SU-DHL-6 (cell line): ENCODE measurements around the gene ZNF182.

Experiments
- H2AFZ ChIP-seq: fragments of 200-600 bp; sonication (generic); 2 replicates; pipeline ENCODE4 v1.6.1; 2014; ENCODE audit warnings: low read depth, mild to moderate bottlenecking, moderate library complexity, mixed read lengths, antibody characterized with exemption, low read length; ENCODE audit not compliant: severe bottlenecking
- H3F3A ChIP-seq: fragments of 200-600 bp; shearing (Covaris generic); 2 replicates; pipeline ENCODE4 v1.6.0; 2016; ENCODE audit warnings: antibody characterized with exemption, mild to moderate bottlenecking; ENCODE audit not compliant: insufficient read depth
- H3K27ac ChIP-seq: fragments of 200-600 bp; sonication (generic); 2 replicates; pipeline ENCODE4 v1.5.1; 2016; ENCODE audit warnings: low read depth, mild to moderate bottlenecking, low read length, moderate library complexity, mixed read lengths
- H3K27me3 ChIP-seq: fragments of 200-600 bp; sonication (generic), shearing (Covaris generic); 2 replicates; pipeline ENCODE4 v1.6.0; 2014; ENCODE audit warnings: mild to moderate bottlenecking, low read length
- H3K36me3 ChIP-seq: fragments of 200-600 bp; sonication (generic); 2 replicates; pipeline ENCODE4 v1.6.1; 2014; ENCODE audit warnings: mild to moderate bottlenecking, low read length, mixed read lengths
- H3K4me2 ChIP-seq: fragments of 300-600, 200-600 bp; shearing (Covaris generic), sonication (generic); 2 replicates; pipeline ENCODE4 v1.6.0; 2014; ENCODE audit warnings: low read length, low read depth, mild to moderate bottlenecking; ENCODE audit not compliant: poor library complexity, severe bottlenecking
- H3K4me3 ChIP-seq: fragments of 200-600 bp; sonication (generic); 2 replicates; pipeline ENCODE4 v1.5.1; 2014; ENCODE audit warnings: antibody characterized with exemption, low read length, mild to moderate bottlenecking, mixed read lengths; ENCODE audit not compliant: insufficient read depth, poor library complexity, severe bottlenecking
- H3K79me2 ChIP-seq: fragments of 200-600 bp; sonication (generic); 2 replicates; pipeline ENCODE4 v1.6.1; 2014; ENCODE audit warnings: mild to moderate bottlenecking, low read length, moderate library complexity; ENCODE audit not compliant: insufficient read depth
- H3K9ac ChIP-seq: fragments of 200-600 bp; sonication (generic); 2 replicates; pipeline ENCODE4 v1.7.0; 2014; ENCODE audit warnings: mild to moderate bottlenecking, low read length
- H3K9me2 ChIP-seq: fragments of 200-600 bp; sonication (generic); replicated peaks from 2 replicates; pipeline ENCODE4 v1.6.1; 2014; ENCODE audit warnings: low read length; ENCODE audit not compliant: insufficient read depth
- H3K9me3 ChIP-seq: fragments of 200-600 bp; sonication (generic); 2 replicates; pipeline ENCODE4 v1.6.1; 2014; ENCODE audit warnings: low read length, mixed read lengths; ENCODE audit not compliant: insufficient read depth
- H4K20me1 ChIP-seq: fragments of 200-600 bp; sonication (generic); 2 replicates; pipeline ENCODE4 v1.6.1; 2014; ENCODE audit warnings: low read depth, mild to moderate bottlenecking, antibody characterized with exemption, low read length, moderate library complexity, mixed read lengths
- CTCF ChIP-seq: fragments of 200-600 bp; sonication (generic); IDR thresholded peaks from one replicate; pipeline ENCODE4 v1.5.1; 2017; ENCODE audit warnings: antibody characterized with exemption, mild to moderate bottlenecking, low read length, moderate library complexity; ENCODE audit not compliant: insufficient read depth, poor library complexity, severe bottlenecking
- EZH2phosphoT487 ChIP-seq: fragments of 200-600 bp; sonication (generic), shearing (Covaris generic); conservative IDR thresholded peaks from 2 replicates; pipeline ENCODE4 v1.6.1; 2018; ENCODE audit warnings: mild to moderate bottlenecking, antibody characterized with exemption, low read length, moderate library complexity, mixed read lengths

Gene ZNF182

GRCh38 chrX:48003758-48004457 is at the start of gene ZNF182:
ZNF182 (minus strand) TSS chrX:48003989; CDS start chrX:48002609, 1,380 bp downstream.
- H3K27ac ChIP-seq: peak within 1 kb of the TSS; percentile 75
- peak within 1 kb of the TSS; percentile 70 for H3K4me3 ChIP-seq
- H3K4me2 ChIP-seq: peak within 1 kb of the TSS; percentile 83

GRCh38 chrX:48046846-48047245 is 43.1 kb upstream of the ZNF182 start:
- no peaks in the 10 kb centered on the region for H3F3A ChIP-seq
- TF ChIP-seq EZH2phosphoT487: no peak
- TF ChIP-seq CTCF: no peak

More at GRCh38 chrX:48003758-48004457, at the start of gene ZNF182:
- Histone ChIP-seq H3K36me3 (no peaks in the 10 kb centered on the region), H3K79me2 (peaks cover 31% of the 10 kb centered on the region), H3K9me3 (no peaks in the 10 kb centered on the region), H3K9ac (peak within 1 kb of the TSS; percentile 84), H3F3A (no peaks in the 10 kb centered on the region), H3K9me2 (no peaks in the 10 kb centered on the region), H2AFZ (peak within 1 kb of the TSS; percentile 76), H3K27me3 (no peaks in the 10 kb centered on the region), H4K20me1 (no peaks in the 10 kb centered on the region)
- TF ChIP-seq EZH2phosphoT487 (no peak), CTCF (no peak)

GRCh38 chrX:48045410-48046311 is 41.9 kb upstream of the ZNF182 start:
- no peaks in the 10 kb centered on the region for H3F3A ChIP-seq
- H3K9me3 ChIP-seq: no peaks in the 10 kb centered on the region
- H3K9ac ChIP-seq: no peak overlapping the region
- no peaks in the 10 kb centered on the region for H3K9me2 ChIP-seq
- no peak overlapping the region for H3K4me2 ChIP-seq
- TF ChIP-seq EZH2phosphoT487 (no peak), CTCF (no peak)
- no peak overlapping the region for H2AFZ ChIP-seq
- no peaks in the 10 kb centered on the region for H3K27me3 ChIP-seq
- no peak overlapping the region for H3K4me3 ChIP-seq
- no peaks in the 10 kb centered on the region for H3K36me3 ChIP-seq
- H4K20me1 ChIP-seq: no peaks in the 10 kb centered on the region
- no peak overlapping the region for H3K27ac ChIP-seq
- no peaks in the 10 kb centered on the region for H3K79me2 ChIP-seq

More at GRCh38 chrX:48046846-48047245, 43.1 kb upstream of the ZNF182 start:
- H2AFZ ChIP-seq: no peak overlapping the region
- no peaks in the 10 kb centered on the region for H3K27me3 ChIP-seq
- no peak overlapping the region for H3K4me2 ChIP-seq
- no peaks in the 10 kb centered on the region for H4K20me1 ChIP-seq
- H3K9ac ChIP-seq: no peak overlapping the region
- H3K9me3 ChIP-seq: no peaks in the 10 kb centered on the region
- no peaks in the 10 kb centered on the region for H3K9me2 ChIP-seq
- no peaks in the 10 kb centered on the region for H3K36me3 ChIP-seq
- H3K27ac ChIP-seq: no peak overlapping the region
- no peak overlapping the region for H3K4me3 ChIP-seq
- H3K79me2 ChIP-seq: no peaks in the 10 kb centered on the region
